Measurements from ENCODE around the gene SP110.

The SP110 gene

DNA sequence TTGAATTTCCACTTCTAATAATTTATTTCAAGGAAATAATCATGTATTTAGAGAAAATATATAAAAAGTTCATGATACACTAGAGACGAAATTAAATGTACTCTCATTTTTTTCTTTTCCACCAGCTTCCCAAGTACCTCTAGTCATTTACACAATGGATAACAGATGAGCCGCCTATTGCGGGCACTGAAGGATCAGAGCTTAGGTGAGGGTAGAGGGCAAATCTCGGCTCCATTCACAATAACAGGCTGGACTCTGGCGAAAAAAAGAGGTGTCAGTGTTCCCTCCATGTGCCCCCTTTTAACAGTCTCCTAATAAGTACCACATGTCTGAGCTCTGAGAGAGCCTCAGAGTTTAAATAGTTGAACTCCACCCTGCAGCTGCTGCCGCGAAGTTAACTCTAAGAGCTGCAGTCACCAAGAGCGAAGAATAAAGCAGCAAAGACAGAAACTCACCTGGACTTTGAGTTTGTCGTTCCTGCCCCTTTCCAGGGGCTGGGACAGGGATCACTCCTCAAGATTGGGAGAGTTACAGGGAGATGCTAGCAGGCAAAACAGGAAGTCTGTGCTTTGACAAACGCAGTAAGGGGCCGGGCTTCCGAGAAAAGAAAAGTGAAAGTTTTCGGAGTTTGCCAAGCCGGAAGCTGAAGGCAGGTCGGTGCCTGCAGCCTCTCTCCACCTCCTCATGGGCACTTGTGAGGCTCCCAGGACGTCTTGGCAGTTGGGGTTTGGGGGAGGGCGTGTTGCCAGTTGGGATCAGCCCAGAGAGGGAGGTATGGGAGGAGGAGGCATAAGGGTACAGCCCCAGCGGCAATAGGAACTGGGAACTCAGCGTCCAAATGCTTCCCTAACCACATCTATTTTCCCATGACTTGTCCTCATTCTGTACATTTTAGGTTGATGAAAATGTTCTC, at the start of gene SP110:
TSS of gene SP110 (minus strand) at position 566 of the 913 bp plus-strand sequence. CDS start 3,057 bp downstream, outside the sequence.
- peak; percentile 82 for DNase-seq

DNA sequence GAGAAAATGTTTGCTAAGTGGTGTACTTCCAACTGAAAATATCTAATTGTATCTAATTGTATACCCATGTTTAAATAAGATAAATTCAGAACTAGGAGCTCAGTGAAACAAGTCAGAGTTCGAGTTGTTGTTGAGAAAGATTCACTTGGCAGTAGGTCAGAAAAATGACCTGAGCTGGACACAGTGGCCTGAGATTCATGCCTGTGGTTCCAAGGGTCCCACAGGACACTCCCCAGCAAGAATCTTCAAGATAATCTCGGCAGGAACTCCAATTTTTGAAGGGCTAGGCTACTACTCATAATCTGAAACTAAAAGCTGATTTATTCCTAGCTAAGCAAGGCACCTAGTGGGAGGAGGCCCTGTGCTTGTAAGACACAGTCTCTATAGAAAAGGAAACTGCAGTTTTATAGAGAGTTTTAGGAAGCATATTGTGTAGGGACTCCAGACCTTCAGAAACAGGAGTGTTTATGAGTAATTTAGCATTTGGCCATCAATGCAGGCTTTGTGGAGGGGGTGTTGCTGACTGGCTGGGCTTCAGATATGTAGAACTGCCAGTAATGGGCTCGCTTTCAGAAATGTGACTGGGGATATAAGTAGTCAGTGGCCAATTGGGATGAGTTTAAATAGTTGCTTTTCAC, 48.9 kb upstream of the SP110 start:
- DNase-seq = no peak

DNA sequence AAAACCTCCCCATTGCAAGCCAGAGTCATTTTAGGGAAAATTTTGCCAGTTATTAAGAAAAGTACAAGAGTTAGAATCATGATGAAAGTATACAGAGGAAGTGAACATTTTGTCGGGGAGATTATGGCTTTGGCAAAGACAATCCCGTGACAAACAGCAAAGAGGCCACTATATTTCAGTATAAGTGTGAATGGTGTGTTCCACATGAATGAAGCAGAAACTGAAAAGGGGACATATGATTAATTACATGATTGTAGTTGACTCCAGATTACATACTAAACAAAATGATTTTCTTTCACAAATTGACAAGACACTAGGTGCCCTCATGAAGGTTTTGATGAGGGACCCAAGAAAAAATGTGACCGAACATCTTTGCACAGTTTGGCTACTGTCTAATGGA, 47.8 kb upstream of the SP110 start:
- no peak for DNase-seq

DNA sequence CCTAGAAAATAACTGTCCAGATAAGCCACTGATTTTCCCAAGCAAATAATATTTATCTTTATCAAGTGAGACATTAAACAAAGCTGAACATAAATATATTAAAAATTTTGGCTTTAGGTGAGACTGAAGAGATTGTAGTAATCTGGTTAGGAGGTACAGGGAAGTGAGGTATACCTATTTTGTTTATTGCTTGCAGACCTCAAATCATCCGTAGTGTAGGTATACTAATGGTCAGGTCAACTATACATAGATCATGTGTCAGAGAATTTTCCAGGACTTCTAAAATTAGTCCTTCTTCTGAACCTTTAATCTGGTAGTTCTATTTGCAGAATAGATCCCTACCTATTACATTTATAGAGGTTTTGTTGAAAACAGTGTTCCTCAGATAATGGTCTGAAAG, 47.3 kb upstream of the SP110 start:
- no peak for DNase-seq

DNA sequence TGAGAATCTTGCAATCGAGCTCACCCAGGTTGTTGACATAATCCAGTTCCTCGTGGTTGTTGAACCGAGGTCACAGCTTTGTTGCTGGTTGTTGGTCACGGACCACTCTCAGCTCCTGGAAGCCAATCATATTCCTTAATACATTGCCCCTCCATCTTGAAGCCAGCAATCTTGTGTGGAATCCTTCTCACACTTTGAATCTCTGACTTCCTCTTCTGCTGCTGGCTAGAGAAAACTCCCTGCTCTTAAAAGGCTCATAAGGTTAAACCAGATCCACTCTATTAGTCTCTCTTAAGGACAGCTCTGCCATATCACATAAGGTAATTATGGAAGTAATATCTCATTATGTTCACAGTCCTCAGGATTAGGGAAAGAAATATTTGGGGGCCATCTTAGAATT, 46.9 kb upstream of the SP110 start:
- DNase-seq = no peak

DNA sequence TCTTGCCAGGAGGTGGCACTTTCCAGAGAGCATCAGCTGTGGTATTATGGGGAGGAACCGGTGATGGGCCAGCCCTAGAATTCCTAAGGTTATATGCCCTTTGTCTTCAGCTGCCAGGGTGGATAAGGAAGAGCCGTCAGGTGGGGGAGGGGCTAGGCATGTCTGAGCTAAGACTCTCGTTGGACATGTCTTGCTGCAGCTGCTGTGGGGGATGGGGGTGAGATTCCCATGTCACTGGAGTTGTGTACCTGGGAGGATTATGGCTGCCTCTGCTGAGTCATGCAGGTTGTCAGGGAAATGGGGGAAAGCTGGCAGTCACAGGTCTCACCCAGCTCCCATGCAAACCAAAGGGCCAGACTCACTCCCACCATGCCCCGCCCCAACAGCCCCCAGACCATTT, 45.2 kb upstream of the SP110 start:
- DNase-seq = peak; percentile 73

DNA sequence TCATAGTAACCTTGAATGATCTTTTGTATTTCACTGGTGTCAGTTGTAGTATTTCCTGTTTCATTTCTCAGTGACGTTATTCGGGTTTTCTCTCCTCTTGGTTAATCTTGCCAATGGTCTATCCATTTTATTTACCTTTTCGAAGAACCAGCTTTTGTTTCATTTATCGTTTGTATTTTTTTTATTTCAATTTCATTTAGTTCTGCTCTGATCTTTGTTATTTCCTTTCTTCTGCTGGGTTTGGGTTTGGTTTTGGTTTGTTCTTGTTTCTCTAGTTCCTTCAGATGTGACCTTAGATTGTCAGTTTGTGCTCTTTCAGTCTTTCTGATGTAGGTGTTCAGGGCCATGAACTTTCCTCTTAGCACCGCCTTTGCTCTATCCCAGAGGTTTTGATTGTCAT, 42.5 kb upstream of the SP110 start:
- no peak for DNase-seq

DNA sequence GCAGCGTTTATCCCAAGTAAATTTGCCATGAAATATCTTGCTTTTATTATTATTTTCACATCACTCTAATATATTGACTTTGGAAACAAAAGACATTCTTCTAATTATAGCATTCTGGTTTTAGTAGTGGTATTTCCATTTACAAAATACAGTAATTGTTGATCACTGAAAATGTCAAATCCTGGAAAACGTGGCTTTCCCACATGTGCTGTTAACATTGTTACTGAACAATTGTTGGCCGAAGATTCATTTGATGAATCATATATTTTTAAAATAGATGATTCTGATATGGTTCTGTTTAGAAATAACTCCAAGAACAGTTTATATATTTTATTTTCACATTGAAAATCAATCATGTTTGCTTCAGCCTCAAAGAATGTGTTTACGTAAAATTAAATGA, 38.7 kb upstream of the SP110 start:
- no peak for DNase-seq

DNA sequence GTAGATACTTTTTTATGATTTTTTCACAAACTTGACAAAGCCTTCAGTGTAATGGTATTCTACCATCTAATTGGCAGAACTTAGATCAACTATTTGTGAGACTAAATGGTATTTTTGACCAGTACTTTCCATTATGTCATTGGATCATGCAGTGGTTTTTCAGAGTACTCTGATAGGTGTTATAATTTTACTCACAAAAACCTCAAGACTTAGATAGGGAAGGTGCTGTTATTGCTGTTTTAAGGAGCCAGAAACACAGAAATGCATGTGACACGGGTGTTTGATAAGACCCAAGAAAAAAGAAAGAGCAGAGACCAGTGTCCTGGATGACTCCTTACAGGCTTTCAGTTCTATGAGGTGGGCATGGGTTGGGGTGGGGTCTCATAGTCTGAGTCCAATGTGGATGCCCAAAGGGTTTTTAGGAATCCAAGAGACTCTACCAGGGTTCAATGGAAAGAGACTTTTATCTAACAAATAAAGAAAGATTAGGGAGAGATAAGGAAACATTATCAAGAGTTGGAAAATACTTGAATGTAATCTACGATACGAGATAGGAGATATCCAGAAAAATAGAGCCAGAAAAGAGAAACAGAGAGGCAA, 37.0 kb upstream of the SP110 start:
- DNase-seq = no peak

DNA sequence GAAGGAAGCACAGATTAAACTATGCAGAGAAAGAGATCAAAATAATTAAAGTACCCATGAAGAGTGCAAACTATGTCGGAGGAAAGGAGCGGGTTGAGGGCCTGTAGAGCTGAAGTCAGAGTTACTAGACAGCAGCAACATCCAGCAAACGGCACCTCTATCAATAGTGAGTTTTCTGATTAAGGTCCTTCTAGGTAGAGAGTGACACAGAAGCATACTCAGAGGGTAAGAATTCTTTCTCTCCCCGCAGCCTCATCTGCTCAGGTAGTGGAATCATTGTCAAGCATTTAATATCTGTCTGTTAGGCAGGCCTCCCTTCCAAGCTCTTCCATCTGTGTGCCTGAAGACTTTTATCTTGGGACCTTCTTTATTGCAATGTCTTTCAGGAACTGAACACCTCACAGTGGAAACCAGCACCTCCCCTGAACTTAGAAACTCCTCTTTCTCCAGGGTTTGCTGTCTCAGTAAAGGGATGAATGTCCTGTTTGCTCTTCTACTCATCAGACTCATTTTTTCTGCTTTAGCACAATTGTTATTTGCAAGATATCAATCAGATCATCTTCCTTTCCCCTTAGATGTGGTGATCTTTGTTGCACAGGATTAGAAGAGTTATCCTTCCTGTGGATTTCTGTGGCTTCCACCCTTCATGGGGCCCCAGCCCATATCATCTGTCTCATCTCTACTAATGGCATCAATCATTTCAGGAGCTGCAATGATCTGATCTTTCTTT, 34.5 kb upstream of the SP110 start:
- no peak for DNase-seq

DNA sequence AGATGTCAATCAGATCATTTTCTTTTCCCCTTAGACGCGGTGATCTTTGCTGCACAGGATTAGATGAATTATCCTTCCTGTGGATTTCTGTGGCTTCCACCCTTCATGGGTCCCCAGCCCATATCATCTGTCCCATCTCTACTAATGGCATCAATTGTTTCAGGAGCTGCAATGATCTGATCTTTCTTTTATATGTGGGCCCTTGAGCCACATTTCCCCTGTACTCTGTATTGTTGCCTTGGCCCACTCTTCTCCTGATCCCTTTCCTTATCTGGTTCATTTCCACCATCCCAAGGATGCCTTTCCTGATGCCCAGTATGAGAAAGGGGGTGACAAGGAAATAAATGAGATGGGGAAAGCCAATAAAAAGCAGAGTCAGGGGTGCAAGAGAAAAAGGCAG, 30.4 kb upstream of the SP110 start:
- DNase-seq = no peak

DNA sequence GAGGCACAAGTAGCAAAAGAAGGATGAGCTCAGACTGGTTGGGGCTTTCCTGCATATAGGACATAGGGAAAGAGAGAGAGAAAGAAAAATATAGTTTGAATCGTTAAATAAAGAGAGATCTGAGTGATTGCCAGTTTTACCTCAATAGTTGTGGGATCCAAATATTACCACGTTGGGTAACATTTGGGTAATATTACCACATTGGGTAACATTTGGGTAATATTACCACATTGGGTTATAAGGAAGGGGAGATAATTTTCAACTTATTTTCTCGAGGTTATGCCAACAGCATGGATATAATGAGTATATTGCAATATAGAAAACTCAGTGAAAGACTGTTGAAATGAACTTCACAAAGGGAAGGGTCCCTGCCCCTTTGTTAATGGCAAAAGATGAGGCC, 26.4 kb upstream of the SP110 start:
- no peak for DNase-seq

DNA sequence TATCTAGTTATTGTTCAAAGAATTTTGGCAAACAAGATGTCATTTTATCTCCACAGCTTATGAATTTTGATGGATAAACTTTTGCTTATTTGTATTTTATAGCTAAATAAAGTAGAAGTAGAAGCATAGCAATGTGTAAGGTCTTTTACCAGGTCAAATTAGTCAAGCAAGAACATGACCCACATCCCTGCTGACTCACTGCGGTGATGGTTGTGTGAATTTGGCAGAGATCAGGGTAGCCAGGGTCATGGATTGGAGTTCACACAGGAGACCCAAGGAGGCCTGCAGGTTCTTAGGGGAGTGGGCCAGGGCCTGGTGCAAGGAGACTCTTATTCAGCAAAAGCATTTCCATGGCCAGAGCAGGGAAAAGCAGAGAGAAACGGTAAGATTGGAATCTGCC, 24.4 kb upstream of the SP110 start:
- no peak for DNase-seq

DNA sequence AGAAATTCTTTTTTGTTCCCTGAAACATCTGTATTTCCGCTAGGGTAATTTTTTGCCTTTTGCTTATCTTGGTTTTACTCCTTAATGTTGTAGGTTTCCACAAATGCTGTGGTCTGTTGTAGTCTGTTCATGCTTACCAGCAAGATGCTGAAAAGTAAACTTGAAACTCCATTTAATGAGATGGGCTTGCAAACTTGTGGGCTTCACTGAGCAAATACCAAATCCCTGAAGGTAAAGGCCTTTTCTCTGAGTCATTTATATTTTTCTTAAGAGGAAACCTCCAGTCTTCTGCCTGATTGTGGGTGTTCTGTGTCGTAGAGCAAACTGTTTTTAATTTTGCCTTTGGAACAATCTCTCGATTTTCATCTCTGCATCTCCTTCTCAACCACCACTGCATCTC, 15.1 kb upstream of the SP110 start:
- DNase-seq = no peak

DNA sequence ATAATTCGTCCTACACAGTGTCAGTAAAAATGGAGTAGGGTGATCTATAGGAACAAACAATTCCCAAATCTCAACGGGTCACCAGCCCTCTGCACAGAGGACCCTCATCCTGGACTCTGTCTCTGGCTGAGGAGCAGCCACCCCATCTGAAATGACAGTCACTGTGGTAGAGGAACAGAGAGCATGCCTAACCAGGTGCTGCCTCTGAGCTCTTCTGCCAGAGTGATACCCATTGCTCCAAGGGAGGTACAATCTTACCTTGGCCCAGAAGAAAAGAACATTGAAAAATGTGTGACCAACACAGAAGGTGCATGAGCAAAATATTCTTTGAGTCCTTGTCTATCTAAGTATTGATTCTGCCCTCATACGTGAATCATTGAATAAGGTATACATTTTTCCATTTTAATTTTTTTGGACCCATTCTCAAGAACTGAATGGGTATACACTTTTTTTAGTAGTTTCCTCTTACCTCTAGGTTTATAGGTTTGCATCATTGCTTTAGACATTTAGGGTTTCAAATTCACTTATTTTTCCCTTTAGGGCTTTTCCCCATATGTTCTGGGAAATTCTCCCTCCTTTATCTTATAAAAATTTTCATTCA, 14.4 kb upstream of the SP110 start:
- DNase-seq = no peak

DNA sequence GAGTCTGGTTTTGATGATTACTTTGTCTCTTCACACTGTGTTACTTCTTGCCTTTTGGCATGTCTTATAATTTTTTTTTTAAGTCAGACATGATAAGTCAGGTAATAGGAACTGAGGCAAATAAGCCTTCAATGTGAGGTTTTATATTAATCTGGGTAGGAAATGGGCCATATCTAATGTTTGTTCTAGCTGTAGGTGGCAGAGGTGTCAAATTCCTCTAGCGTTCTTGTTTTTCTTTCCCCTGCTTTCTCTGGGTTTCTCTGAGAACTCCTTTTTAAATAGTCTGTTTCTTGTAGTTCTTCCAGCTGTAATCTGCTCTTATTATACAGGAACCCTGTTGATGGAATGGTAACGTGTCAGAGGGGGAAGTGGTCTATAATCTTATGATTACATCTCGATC, 11.5 kb upstream of the SP110 start:
- no peak for DNase-seq

DNA sequence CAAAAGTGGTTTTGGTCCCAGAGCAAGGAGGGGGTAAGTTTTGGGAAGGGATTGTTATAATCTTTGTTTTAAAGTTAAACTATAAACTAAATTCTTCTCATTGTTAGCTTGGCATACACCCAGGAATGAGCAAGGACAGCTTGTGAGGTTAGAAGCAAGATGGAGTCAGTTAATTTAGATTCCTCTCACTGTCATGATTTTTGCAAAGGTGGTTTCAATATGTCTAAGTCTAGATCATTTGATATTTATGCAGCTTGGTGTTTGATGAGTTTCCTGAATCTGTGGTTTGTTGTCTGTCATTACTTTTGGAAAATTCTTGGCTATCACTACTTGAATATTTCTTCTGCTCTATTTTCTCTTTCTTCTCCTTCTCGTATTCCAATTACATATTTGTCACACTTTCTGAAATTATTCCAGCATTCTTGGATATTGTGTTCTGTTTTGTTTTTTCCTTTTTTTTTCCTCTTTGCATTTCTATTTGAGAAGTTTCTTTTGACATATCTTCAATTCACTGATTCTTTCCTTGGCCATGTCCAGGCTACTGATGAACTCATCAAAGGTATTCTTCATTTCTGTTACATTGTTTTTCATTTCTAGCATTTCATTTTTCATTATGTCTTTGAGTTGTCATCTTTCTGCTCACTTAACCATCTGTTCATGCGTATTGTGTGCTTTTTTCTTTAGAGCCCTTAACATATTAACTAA, 10.9 kb upstream of the SP110 start:
- no peak for DNase-seq

DNA sequence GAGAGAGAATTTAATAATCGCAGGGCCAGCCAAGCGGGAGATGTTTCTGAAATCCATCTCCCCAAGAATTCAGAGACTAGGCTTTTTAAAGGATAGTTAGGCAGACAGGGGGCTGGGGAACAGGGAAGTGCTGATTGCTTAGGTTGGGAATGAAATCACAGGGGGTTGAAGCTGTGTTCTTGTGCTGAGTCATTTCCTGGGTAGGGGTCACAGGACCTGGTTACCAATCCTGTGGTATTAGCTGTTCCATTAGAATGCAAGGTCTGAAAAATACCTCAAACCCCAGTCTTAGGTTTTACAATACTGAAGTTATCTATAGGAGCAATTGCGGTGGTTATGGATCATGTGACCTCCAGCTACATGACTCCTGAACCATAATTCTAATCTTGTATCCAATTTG, 10.3 kb upstream of the SP110 start:
- peak; percentile 87 for DNase-seq

DNA sequence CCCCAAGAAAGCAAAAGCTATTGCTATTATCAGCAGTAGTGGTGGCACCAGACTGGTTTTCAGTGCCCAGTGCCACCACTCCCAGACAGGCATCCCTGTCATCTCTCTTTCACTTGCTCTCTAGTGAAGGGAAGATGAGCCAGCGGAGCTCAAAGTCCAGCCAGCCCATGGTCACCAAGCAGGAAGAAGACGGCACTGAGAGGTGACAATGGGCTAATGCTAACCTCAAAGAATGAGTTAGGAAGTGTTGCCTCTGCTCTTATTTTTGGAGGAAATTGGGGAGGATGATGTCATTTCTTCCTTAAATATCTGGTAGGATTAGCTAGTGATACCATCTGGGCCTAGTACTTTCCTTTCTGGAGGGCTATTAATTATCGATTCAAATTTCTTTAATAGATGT, 7.4 kb upstream of the SP110 start:
- no peak for DNase-seq

DNA sequence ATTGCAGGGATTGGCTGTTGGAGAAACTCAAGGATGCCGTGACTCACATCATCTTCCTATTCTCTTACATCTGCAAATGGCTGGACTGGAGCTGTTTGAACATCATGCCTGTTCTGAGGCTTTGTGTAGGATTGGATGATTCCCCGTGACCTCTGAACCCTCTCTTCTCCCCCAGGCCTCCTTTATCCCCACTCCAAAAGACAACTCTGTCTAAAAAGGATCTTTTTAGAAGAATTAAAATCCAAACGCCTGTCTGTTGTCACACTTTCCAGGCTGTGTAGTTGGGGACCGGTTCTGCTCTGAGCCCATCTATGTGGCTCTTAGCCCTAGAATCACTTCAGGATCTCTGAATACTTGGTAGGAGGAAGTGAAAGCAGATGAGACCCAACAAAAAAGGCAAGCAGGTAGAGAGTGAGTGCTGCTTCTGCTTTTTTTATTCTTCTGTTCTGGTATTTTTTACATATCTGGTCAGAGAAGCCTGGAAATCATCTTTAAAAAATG, 6.3 kb upstream of the SP110 start:
- no peak for DNase-seq

DNA sequence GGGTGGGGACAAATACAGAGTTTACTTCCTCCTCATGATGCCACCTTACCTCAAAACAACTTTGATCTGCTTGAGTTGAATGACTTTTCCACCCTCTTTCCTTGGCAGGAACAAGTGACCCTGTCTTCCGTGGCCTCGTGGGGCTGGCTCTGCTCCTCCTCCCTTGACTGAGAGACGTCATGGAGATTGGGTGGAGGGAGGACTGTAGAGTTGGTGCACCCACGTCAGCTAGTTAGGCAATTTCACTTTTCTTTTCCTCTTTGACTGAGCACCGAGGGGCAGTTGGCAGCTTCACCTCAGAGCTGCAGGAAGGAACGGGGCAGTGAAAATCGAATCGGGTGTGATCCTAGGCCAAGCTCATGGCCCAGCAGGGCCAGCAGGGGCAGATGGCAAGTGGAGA, 5.7 kb upstream of the SP110 start, which contains the start of gene SP140:
TSS of gene SP140 (plus strand) at position 251 of the 400 bp plus-strand sequence. CDS start at position 360, 109 bp downstream.
- DNase-seq = no peak

DNA sequence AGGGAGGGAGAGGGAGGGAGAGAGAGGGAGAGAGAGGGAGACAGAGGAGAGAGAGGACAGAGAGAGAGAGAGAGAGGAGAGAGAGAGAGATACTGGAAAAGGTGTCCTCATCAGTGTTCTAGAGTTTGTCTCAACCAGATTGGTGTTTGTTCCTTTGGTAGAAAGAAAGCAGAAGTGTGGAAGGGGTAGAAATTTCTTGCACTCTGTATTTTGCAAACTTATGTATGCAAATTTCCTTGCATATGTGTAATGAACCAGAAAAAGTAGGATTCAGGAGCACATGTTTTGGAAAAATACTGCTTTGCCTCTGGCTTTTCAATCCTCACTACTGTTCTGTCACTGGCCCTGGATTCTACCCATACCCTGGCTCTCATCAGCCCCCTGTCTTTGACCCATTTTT, 4.7 kb upstream of the SP110 start:
- no peak for DNase-seq

Measured in islet precursor cell (in vitro differentiated cells).